ENCODE results near the gene GLI3.

GLI3 gene

GRCh38 chr7:42091461-42092291, 145.3 kb downstream of the GLI3 start:
- H3K4me3 ChIP-seq (ENCODE audit: low read length), result no peak overlapping the region
- H3K9me2 ChIP-seq (replicated peaks; ENCODE audit: insufficient read depth, low read length), result no peaks in the 10 kb centered on the region
- no peak overlapping the region for H2AFZ ChIP-seq (ENCODE audit: low read length)
- no peaks in the 10 kb centered on the region for H4K20me1 ChIP-seq (ENCODE audit: insufficient read depth, low read length)
- no peaks in the 10 kb centered on the region for H3K4me1 ChIP-seq (ENCODE audit: low read length)
- no peaks in the 10 kb centered on the region for H3K36me3 ChIP-seq (replicated peaks; ENCODE audit: insufficient read depth, low read length)
- DNase-seq, result no peak
- H3F3A ChIP-seq (ENCODE audit: insufficient read depth, low read length), result no peaks in the 10 kb centered on the region
- no peaks in the 10 kb centered on the region for H3K9me3 ChIP-seq (replicated peaks; ENCODE audit: insufficient read depth, low read length)
- no peaks in the 10 kb centered on the region for H3K27me3 ChIP-seq (replicated peaks; ENCODE audit: insufficient read depth, low read length)
- no peak for TF ChIP-seq EZH2 (optimal IDR thresholded peaks at IDR 0.05; ENCODE audit: low read depth, low read length)
- TF ChIP-seq CTCF (IDR thresholded peaks at IDR 0.05; ENCODE audit: low read length), result no peak
- no peak for TF ChIP-seq EZH2phosphoT487 (IDR thresholded peaks at IDR 0.05; ENCODE audit: low read length)
- H3K27ac ChIP-seq (ENCODE audit: low read length), result no peak overlapping the region
- H3K9ac ChIP-seq (ENCODE audit: low read length), result no peak overlapping the region
- H3K79me2 ChIP-seq (ENCODE audit: low read length), result no peaks in the 10 kb centered on the region
- H3K4me2 ChIP-seq (ENCODE audit: low read depth, low read length), result no peak overlapping the region

- no peaks in the 10 kb centered on the region for H3K79me2 ChIP-seq (ENCODE audit: low read length)
- H3K9me2 ChIP-seq (replicated peaks; ENCODE audit: insufficient read depth, low read length), result no peaks in the 10 kb centered on the region
- H3K27ac ChIP-seq (ENCODE audit: low read length), result no peak overlapping the region
- H3K4me2 ChIP-seq (ENCODE audit: low read depth, low read length), result no peak overlapping the region
- no peak for TF ChIP-seq CTCF (IDR thresholded peaks at IDR 0.05; ENCODE audit: low read length)
- TF ChIP-seq EZH2phosphoT487 (IDR thresholded peaks at IDR 0.05; ENCODE audit: low read length), result no peak
- TF ChIP-seq EZH2 (optimal IDR thresholded peaks at IDR 0.05; ENCODE audit: low read depth, low read length), result no peak
- no peaks in the 10 kb centered on the region for H3K4me1 ChIP-seq (ENCODE audit: low read length)
- no peak overlapping the region for H2AFZ ChIP-seq (ENCODE audit: low read length)
- H3K9ac ChIP-seq (ENCODE audit: low read length), result no peak overlapping the region
- H3F3A ChIP-seq (ENCODE audit: insufficient read depth, low read length), result no peaks in the 10 kb centered on the region
- H3K9me3 ChIP-seq (replicated peaks; ENCODE audit: insufficient read depth, low read length), result no peaks in the 10 kb centered on the region
- H3K4me3 ChIP-seq (ENCODE audit: low read length), result no peak overlapping the region
- H4K20me1 ChIP-seq (ENCODE audit: insufficient read depth, low read length), result no peaks in the 10 kb centered on the region
- DNase-seq, result no peak
- H3K27me3 ChIP-seq (replicated peaks; ENCODE audit: insufficient read depth, low read length), result no peaks in the 10 kb centered on the region
- no peaks in the 10 kb centered on the region for H3K36me3 ChIP-seq (replicated peaks; ENCODE audit: insufficient read depth, low read length)
Measured at GRCh38 chr7:42090806-42091205, 146.2 kb downstream of the GLI3 start.

DNA sequence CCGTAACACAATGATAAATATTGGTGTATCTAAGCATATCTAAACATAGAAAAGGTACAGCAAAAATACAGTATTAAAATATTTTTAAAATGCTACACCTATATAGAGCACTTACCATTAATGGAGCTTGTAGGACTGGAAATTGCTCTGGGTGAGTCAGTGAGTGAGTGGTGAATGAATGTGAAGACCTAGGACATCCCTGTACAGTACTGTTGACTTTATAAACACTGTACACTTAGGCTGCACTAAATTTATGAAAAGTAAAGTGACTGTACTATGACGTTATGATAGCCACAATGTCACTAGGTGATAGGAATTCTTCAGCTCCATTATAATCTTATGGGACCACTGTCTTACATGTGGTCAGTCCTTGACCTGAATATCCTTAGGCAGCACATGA, 147.0 kb downstream of the GLI3 start:
- no peak for TF ChIP-seq EZH2phosphoT487 (IDR thresholded peaks at IDR 0.05; ENCODE audit: low read length)
- no peak for TF ChIP-seq CTCF (IDR thresholded peaks at IDR 0.05; ENCODE audit: low read length)
- no peak for TF ChIP-seq EZH2 (optimal IDR thresholded peaks at IDR 0.05; ENCODE audit: low read depth, low read length)
- DNase-seq, result no peak
- no peak overlapping the region for H3K27ac ChIP-seq (ENCODE audit: low read length)
- no peak overlapping the region for H2AFZ ChIP-seq (ENCODE audit: low read length)
- H3K9ac ChIP-seq (ENCODE audit: low read length), result no peak overlapping the region
- H3K4me3 ChIP-seq (ENCODE audit: low read length), result no peak overlapping the region
- H3K36me3 ChIP-seq (replicated peaks; ENCODE audit: insufficient read depth, low read length), result no peaks in the 10 kb centered on the region
- no peaks in the 10 kb centered on the region for H3K79me2 ChIP-seq (ENCODE audit: low read length)
- no peaks in the 10 kb centered on the region for H3K27me3 ChIP-seq (replicated peaks; ENCODE audit: insufficient read depth, low read length)
- no peaks in the 10 kb centered on the region for H3F3A ChIP-seq (ENCODE audit: insufficient read depth, low read length)
- no peaks in the 10 kb centered on the region for H3K4me1 ChIP-seq (ENCODE audit: low read length)
- no peak overlapping the region for H3K4me2 ChIP-seq (ENCODE audit: low read depth, low read length)
- H4K20me1 ChIP-seq (ENCODE audit: insufficient read depth, low read length), result no peaks in the 10 kb centered on the region
- H3K9me3 ChIP-seq (replicated peaks; ENCODE audit: insufficient read depth, low read length), result no peaks in the 10 kb centered on the region
- no peaks in the 10 kb centered on the region for H3K9me2 ChIP-seq (replicated peaks; ENCODE audit: insufficient read depth, low read length)
